Activated effector memory CD4-positive, alpha-beta T cell treated with anti-CD3 and anti-CD28 coated beads, Interleukin-2, amount 50 U/mL, for 16 hours (primary cell): ENCODE results near the gene INAVA.
A peak's percentile ranks its signal among the peaks of the same experiment; 100 is the strongest.
"Not testable (repeated sequence)": the region's sequence is repeated elsewhere in the genome, so short reads cannot be mapped to it uniquely, and the experiment has no call there.

Source experiments
- DNase-seq: peaks from one replicate; pipeline ENCODE4 v3.0.0-alpha.2; 2020

INAVA gene

GRCh38 chr1:200923601-200924000, 28.9 kb downstream of the INAVA start:
- DNase-seq = no peak

GRCh38 chr1:200925831-200926230, 31.1 kb downstream of the INAVA start:
- DNase-seq = no peak

- no peak for DNase-seq
Measured at GRCh38 chr1:200929530-200930278, 35.0 kb downstream of the INAVA start.

GRCh38 chr1:200930285-200930684, 35.6 kb downstream of the INAVA start:
- DNase-seq = not testable (repeated sequence)

GRCh38 chr1:200931776-200932175, 37.1 kb downstream of the INAVA start:
- DNase-seq = no peak

- DNase-seq = no peak
Measured at GRCh38 chr1:200934676-200935245, 40.1 kb downstream of the INAVA start.

DNA sequence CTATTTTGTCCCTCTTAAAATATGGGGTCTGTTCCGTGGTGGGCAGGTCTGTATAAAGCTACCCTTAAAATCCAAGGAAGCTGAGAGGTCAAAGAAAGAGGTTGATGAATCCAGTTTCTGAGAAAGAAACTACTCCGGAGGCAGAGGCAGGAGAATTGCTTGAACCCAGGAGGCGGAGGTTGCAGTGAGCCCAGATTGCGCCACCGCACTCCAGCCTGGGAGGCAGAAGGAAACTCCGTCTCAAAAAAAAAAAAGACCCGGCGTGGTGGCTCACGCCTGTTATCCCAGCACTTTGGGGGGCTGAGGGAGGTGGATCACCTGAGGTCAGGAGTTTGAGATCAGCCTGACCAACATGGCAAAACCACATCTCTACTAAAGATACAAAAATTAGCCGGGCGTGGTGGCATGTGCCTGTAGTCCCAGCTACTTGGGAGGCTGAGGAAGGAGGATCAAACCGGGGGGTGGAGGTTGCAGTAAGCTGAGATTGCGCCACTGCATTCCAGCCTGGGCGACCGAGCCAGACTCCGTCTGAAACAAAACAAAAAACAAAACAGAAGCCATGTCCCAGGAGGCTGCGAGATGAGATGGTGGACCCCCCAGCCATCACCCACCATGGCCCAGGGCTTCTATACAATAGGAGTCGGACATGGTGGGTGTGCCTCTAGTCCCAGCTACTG, 40.7 kb downstream of the INAVA start:
- DNase-seq = peak; percentile 27

DNA sequence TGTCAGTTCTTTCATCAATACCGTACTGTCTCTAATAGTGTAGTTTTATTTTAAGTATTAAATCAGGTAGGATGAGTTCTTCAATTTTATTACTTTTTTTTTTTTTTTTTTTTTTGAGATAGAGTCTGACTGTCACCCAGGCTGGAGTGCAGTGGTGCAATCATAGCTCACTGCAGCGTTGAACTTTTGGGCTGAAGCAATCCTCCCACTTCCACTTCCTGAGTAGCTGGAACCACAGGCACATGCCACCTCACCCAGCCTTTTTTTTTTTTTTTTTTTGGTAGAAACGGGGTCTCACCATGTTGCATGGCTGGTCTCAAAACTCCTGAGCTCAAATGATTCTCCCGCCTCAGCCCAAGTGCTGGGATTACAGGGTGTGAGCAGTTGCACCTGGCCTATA, 44.3 kb downstream of the INAVA start:
- peak; percentile 59 for DNase-seq

DNA sequence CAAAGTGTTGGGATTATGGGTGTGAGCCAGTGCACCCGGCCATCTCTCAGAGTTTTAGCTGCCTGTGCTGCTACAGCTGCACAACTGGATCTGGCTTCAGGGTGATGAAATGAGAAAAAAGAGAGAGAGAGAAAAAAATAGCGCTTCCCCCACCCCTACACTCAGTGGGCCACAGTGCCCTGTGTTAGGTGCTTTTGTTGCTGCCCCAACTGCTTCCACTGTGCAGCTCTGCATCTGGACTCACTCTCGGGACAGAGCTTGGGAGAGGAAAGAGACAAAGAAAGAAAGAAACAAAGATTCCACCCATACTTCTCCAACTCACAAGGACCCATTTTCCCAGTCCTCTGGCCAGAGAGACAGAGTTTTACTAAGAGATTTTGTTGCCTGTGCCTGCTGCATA, 50.4 kb downstream of the INAVA start:
- peak; percentile 19 for DNase-seq

GRCh38 chr1:200947059-200947566, 52.4 kb downstream of the INAVA start:
- no peak for DNase-seq

GRCh38 chr1:200949626-200950025, 54.9 kb downstream of the INAVA start:
- peak; percentile 57 for DNase-seq

DNA sequence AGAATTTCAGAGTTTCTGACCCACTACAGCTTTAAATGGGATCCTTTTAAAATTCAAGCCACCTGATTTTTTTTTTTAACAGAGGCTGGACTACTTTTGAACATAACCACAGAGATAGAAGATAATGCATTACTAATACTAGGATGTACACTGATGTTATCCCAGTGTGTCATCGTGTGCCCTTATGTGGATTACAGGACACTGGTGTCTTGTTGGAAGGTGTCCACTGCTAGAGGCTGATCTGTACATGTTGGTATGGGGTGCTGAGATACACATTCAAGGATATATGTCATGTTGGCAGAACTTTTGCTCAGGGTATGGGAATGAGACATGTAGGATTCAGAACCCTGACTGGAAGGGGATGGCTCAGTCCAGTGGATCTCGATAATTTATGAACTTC, 56.3 kb downstream of the INAVA start:
- DNase-seq = no peak

DNA sequence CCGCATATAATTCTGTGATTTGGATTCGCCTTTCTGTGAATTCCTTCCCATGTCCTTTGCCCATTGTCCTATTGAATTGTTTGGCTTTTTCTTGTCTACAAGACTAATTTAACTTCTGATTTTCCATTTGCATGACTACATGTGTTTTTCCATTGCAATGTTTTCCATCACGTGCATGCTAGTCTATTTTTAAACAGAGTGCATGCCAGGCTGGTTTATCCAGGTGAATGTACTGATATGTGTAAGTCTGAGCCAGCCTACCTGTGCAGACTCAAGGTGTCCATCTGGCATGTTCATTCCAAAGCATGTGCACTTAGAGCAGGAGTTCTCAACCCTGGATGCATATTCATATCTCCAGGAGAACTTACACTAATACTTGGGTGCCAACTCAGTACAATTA, 59.7 kb downstream of the INAVA start:
- peak; percentile 1 for DNase-seq

DNA sequence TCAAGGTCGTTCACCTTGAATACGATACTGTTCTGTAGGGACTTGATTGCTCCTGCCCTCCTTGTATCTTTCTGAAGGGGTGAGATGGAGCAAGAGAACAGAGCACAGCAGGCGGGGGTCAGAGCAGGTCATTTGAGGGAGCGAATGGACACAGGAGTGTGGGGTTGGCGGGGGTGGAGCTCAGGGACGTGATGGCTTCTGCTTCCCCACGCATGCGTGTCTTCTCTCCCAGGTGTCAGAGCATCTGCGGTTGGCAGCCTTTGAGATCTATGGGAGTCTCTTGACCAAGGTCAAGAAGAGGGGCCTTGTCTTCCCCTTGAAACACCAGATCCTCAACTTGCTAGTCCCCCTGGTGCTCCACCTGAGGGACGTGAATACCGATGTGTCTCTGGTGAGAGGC, 63.9 kb downstream of the INAVA start:
- DNase-seq = peak; percentile 44

GRCh38 chr1:200959411-200959921, 64.8 kb downstream of the INAVA start:
- DNase-seq = no peak

- peak; percentile 38 for DNase-seq
Measured at GRCh38 chr1:200960236-200960947, 65.7 kb downstream of the INAVA start.

DNA sequence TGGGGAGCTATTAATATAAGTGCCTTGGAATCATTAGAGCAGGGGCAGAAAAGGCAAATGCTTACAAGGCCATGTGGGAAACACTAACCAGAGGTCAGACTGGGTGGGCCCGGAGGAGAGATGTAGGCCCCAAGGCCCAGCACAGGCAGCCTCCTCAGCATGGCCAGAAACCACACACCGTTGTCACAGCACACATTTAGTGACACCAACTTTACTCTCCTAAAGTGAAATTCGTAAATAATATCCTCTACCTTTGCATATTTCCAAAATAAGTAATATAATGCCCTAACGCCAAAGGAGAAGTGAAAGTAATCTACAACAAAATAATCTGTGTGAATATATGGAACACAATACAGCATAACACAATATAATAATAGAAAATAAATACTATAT, 66.2 kb downstream of the INAVA start:
- DNase-seq = peak; percentile 13

GRCh38 chr1:200962151-200962550, 67.5 kb downstream of the INAVA start:
- peak; percentile 19 for DNase-seq

DNA sequence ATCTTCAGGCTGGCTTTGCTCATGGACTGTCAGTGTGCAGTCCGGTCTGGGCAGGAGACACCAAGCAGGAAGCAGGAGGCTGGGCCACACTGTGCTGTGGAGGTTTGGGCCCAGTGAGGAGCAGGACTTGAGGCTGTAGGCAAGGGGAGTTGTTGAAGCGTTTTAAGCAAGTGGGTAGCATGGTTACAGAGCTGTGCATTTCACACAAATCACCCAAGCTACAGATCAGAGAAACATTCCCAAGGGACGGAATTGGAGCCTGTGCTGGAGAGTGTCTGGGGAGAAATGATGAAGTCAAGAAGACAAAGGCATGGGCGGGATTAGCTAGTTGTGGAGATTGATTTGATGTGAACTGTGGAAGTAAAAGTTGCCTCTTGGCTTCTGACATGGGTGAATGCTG, 67.9 kb downstream of the INAVA start:
- peak; percentile 46 for DNase-seq

- no peak for DNase-seq
Measured at GRCh38 chr1:200963076-200963475, 68.4 kb downstream of the INAVA start.

GRCh38 chr1:200963888-200964287, 69.2 kb downstream of the INAVA start:
- DNase-seq = peak; percentile 4
